Renal cortical epithelial cell (primary cell): ENCODE measurements around the gene GPR161. TPM values are rescaled to one million over a fixed set of nuclear protein-coding genes. Genes with fewer than 3 reads are reported as not detected.

Experiments used
- DNase-seq: peaks from one replicate; pipeline ENCODE4 v3.0.0-alpha.2; 2011; ENCODE audit warnings: low read depth
- total RNA-seq: library from RNA; depleted of rRNA; stranded (reverse); fragments of >200 nt; gene quantifications from 2 replicates; pipeline ENCODE4 v1.2.3, GENCODE V29; 2014

The GPR161 gene
- total RNA-seq, 1 donor from 2014 or later = 20.0 TPM

- DNase-seq = no peak
Measured at GRCh38 chr1:168110896-168111545, 25.7 kb downstream of the GPR161 start.

- DNase-seq = no peak
Measured at GRCh38 chr1:168106274-168106673, 30.5 kb downstream of the GPR161 start.

GRCh38 chr1:168105846-168106245 is 30.9 kb downstream of the GPR161 start:
- no peak for DNase-seq

DNA sequence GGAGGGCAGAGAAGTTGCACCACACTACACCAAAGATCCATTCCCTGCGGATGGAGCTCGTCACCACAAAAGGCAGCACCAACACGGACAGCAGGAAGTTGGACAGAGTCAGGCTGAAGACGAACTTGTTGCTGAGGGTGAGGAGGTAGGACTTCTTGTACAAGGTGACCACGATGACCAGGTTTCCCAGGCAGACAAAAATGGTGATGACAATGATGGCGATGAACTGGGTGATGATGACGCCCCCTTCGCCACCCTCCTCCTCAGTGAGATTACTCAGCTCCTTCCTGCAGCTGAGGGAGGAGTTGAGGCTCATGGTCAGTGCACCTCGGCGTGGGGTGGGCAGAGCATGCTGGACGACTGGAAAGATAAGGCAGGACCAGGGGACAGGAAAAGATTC is 32.2 kb downstream of the GPR161 start:
- DNase-seq = no peak

DNA sequence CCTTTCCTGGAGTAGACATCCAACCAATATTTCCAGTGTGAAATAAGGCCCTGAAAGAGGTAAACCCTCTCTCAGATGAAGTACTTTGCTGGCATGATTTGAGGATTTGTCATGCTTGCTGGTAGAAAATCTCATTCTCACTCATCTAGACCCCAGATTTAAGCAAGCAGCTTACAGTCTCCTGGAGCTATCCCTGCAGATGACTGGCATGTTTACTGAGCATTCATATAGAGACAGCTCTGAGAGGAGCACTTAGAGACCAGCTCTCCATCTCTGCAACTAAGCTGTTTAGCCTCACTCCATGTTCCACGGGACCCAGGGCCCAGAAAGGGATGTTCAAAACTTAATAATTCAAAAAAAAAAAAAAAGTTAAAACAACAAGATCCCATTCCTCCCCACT is 34.2 kb downstream of the GPR161 start:
- no peak for DNase-seq

GRCh38 chr1:168101336-168101735 is 35.4 kb downstream of the GPR161 start:
- no peak for DNase-seq

GRCh38 chr1:168100315-168101002 is 36.3 kb downstream of the GPR161 start:
- peak; percentile 59 for DNase-seq

DNA sequence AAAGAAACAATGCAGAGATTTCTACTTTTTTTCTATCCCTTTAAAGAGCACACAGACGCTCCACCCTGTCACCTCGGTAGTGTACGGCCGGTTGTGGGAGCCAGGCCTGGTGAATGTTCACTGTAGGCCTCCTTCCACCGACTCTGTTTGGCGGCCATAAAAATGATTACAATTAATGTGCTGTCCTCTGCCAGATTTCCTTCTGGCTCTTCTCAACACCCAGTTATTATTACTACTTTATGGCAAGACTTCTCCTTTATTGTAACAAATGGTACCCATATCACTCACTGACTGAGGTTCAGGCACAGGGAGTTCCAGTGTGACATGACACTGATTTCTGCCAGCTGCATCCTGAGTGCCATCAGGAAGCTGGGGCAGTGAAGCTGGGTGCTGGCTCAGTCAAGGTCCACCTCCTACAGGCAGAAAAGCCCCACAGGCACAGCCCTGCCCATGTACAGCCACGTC is 37.4 kb downstream of the GPR161 start:
- DNase-seq = no peak

GRCh38 chr1:168098534-168099320 is 38.0 kb downstream of the GPR161 start:
- DNase-seq = no peak

- DNase-seq = no peak
Measured at GRCh38 chr1:168097921-168098528, 38.7 kb downstream of the GPR161 start.

GRCh38 chr1:168096296-168097165 is 40.2 kb downstream of the GPR161 start:
- no peak for DNase-seq

- no peak for DNase-seq
Measured at GRCh38 chr1:168095476-168095875, 41.3 kb downstream of the GPR161 start.

GRCh38 chr1:168093616-168094015 is 43.1 kb downstream of the GPR161 start:
- DNase-seq = no peak

GRCh38 chr1:168092566-168093355 is 44.0 kb downstream of the GPR161 start:
- peak; percentile 60 for DNase-seq

- DNase-seq = no peak
Measured at GRCh38 chr1:168091720-168092550, 44.8 kb downstream of the GPR161 start.

DNA sequence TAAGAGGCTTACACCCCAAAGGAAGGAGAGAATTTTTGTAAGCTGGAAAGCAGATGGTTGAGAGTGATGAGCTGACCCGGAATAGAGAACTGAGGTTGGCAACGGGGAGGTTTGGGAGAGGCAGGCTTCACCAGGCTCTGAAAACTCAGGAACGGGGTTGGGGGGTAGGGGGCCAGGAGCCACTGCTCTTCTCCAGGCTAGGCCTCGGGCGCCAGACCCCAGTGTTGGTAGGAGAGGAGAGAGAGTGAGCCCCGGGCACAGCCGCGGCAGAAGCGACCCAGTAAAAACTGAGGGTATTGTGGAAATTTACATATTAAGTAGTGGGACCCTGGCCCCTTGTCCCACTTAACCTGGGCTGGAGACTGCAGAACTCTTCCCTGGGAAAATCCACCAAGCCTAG is 45.7 kb downstream of the GPR161 start:
- no peak for DNase-seq

DNA sequence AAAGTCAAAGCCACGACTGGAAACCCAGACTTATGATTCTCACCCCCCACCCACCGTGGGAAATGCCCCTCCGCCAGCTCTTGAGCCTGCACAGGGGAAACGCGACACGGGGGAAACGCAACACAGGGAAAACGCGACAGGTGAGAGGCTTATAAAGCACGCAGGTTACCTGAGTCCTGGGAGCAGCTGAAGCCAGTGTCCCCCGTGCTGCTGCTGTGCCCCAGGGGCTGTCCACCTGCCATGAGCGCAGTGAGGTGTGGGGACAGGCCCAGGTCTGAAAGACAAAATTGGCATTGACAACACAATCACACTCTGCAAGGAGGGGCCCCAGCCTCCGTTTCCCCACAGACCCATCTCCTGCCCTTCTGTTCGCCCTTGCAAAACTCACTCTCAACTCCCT is 46.3 kb downstream of the GPR161 start:
- no peak for DNase-seq

- no peak for DNase-seq
Measured at GRCh38 chr1:168089979-168090337, 46.8 kb downstream of the GPR161 start.

- no peak for DNase-seq
Measured at GRCh38 chr1:168089326-168089978, 47.3 kb downstream of the GPR161 start.
